Measurements from ENCODE around the gene ZC3H18.

DNA sequence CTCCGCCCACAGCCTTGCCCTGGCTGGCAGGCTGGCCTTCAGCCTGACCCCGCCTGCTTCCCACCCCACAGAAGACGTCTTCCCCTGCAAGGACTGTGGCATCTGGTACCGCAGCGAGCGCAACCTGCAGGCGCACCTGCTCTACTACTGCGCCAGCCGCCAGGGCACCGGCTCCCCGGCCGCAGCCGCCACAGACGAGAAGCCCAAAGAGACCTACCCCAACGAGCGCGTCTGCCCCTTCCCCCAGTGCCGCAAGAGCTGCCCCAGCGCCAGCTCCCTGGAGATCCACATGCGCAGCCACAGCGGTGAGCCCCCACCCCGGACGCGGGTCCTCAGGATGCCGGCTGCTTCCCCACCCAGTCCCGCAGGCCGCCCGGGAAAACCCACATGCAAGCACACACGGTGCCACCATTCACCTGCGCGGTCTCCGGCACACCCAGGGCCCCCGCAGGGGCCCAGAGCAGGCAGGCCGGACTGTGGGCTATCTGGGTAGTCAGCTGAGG is 38.2 kb upstream of the ZC3H18 start:
- TF ChIP-seq CTCF (IDR thresholded peaks at IDR 0.05) (no peak), POLR2AphosphoS5 (IDR thresholded peaks at IDR 0.05) (no peak)
